NCI-H1417 treated with DMSO at 0.1 percent for 48 hours (cell line): ENCODE results near the gene FUZ.

Experiments
- DNase-seq: peaks from one replicate; lab custom pipeline; 2025; lab: John Stamatoyannopoulos, UW

FUZ gene

GRCh38 chr19:49807058-49807903, 5.8 kb downstream of the FUZ start:
- no peak for DNase-seq

GRCh38 chr19:49806620-49806959, 6.5 kb downstream of the FUZ start:
- DNase-seq, result no peak

DNA sequence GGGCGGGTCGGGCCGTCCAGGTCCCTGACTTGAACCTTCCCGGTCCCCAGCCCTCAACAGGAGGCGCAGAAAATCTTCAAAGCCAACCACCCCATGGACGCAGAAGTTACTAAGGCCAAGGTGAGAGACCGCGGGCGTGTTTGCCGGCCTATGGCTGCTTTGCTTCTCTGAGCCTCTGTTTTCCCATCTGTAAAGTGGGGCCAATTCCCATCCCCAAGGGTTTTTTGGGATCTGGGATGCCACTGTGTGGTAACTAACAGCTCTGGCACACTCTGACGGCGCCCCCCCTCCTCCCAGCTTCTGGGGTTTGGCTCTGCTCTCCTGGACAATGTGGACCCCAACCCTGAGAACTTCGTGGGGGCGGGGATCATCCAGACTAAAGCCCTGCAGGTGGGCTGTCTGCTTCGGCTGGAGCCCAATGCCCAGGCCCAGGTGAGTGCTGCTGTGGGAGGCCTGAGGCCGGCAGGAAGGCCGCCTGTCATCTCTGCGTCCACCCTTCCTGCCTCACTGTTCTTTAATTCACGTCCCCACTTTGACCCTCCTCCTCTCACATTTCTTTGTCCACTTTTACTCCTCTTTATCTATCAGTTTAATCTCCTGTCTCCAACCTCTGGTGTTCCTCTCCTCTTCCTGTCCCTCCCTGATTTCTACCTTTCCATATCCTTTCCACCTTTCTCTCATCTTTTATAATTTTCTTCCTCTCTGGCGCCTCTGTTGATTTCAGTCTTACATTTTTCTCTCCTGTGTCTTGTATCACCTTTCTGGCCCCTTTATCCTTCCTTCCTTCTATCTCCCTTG, 7.1 kb downstream of the FUZ start:
- no peak for DNase-seq

DNA sequence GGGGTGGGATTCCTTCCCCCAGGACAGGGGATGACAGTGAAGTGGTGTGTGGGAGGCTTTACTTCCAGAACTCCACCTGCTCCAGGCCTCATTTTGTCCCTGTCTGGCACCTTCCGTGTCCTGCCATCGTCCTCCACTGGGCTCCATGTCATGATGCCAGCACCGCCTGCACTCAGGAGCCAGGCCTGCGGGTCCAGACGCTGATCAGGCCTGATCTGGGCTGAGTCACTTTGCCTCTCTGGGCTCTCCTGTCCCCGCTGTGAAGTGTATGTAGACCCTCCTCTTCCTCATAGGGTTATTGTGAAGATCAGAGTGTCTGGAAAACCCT, 9.6 kb downstream of the FUZ start:
- no peak for DNase-seq

GRCh38 chr19:49802836-49803528, 10.1 kb downstream of the FUZ start:
- no peak for DNase-seq

DNA sequence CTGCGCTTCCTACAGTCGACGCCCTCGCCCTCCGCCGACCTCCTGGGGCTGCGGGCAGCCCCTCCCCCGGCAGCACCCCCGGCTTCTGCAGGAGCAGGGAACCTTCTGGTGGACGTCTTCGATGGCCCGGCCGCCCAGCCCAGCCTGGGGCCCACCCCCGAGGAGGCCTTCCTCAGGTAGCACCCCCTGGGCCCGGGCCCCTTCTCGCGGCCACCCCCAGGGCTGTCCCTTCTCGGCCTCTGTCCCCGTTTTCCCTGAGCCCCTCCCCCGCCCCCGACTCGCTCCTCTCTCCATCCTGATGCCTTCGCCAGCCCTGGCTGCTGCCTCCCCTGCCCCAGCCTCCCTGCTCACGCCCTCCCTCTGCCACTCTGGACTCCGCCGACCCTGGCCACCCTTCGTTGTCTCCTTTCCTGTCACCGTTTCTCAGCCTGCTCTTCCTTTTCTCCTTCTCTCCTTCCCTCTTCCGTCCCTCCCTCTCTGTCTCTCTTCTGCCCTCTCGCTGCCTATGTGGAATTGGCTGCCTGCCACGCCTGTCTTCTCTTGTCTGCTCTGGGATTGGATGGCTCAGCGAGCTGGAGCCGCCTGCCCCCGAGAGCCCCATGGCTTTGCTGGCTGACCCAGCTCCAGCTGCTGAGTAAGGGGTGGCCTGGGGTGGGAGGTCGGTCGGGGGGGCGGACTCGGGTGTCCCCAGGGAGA, 11.0 kb downstream of the FUZ start:
- no peak for DNase-seq

GRCh38 chr19:49801401-49801888, 11.6 kb downstream of the FUZ start:
- DNase-seq, result no peak

- DNase-seq, result no peak
Observed at GRCh38 chr19:49800771-49801170, 12.3 kb downstream of the FUZ start.

DNA sequence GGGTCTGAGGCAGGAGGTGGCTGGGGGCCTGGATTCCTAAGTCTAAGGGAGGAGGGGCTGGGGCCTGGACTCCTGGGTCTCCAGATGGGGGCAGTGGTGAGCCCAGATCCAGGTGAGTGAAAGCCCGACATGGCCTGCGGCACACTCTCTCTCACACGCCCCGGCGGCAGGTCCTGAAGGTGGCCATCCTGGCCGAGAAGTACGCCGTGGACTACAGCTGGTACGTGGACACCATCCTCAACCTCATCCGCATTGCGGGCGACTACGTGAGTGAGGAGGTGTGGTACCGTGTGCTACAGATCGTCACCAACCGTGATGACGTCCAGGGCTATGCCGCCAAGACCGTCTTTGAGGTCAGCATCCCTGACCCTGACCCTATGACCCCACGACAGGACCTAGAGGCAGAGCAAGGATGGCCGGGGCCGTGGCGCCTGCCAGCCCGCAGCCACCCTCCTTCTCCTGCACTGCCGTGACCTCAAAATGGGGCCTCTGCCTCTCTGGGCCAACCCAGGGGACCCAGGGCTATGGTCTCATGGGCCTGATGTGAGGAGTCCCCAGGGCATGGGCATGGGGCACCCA, 13.2 kb downstream of the FUZ start:
- no peak for DNase-seq

GRCh38 chr19:49799271-49799797, 13.8 kb downstream of the FUZ start:
- no peak for DNase-seq

- no peak for DNase-seq
Observed at GRCh38 chr19:49798574-49798973, 14.5 kb downstream of the FUZ start.

DNA sequence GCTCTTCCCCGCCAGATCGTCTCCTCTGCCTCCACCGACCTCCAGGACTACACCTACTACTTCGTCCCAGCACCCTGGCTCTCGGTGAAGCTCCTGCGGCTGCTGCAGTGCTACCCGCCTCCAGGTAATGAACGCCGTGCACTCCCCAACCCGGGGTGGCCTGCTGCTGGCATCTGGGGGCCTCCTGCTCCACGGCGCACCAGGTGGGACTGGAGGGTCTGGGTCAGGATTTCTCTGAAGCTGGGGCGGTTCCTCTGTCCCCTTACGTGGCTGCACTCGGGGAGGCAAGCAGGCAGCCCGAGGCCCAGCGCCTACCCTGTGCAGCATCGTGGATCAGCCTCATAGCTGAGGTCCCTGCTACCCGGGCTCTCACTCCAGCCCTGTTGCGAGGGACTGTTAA, 17.5 kb downstream of the FUZ start:
- DNase-seq, result no peak

GRCh38 chr19:49793561-49793840, 19.6 kb downstream of the FUZ start:
- no peak for DNase-seq

DNA sequence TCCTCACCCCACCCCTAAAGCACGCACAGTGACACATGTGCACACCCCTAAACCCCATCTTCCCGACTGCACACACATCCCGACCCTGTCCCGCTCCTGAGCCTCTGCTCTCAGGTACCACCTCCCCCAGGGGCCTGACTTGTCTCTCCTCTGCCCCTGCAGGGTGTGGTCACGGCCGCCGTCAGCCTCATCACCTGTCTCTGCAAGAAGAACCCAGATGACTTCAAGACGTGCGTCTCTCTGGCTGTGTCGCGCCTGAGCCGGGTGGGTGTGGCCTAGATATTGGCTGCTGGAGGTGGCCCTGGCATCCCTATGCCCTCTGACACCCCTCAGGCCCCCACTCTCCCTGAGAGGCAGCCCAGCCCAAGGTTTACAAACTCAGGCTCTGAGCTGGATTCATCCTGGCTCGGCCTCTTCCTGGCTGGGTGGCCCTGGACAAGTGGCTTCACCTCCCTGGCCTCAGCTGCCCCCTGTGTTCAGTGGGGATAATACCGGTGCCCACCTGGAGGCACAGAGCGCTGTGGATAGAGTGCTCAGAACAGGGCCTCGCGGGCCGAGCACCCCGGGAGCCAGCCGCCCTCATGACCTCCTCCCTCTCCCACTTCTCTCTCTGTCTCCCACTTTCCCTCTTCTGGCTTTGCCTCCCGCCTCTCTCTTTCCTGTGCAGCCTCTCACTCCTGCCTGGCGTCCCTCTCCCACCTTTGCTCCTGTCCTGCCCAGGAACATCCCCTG, 20.1 kb downstream of the FUZ start:
- no peak for DNase-seq

DNA sequence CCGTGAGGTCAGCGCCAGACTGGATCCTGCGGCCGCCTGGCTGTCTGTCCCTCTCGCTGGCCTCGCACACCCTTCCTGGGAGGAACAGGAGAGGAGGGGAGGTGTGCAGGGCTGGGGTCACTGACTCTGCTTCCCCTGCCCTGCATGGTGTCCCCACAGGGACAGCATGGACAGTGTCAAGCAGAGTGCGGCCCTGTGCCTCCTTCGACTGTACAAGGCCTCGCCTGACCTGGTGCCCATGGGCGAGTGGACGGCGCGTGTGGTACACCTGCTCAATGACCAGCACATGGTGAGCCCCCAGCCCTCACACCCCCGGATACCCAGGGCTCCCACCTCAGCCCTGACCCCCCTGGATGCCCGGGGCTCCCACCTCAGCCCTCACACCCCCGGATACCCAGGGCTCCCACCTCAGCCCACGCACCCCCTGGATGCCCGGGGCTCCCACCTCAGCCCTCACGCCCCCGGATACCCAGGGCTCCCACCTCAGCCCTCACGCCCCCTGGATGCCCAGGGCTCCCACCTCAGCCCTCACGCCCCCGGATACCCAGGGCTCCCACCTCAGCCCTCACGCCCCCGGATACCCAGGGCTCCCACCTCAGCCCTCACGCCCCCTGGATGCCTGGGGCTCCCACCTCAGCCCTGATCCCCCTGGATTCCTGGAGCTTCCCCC, 21.2 kb downstream of the FUZ start:
- DNase-seq, result no peak

DNA sequence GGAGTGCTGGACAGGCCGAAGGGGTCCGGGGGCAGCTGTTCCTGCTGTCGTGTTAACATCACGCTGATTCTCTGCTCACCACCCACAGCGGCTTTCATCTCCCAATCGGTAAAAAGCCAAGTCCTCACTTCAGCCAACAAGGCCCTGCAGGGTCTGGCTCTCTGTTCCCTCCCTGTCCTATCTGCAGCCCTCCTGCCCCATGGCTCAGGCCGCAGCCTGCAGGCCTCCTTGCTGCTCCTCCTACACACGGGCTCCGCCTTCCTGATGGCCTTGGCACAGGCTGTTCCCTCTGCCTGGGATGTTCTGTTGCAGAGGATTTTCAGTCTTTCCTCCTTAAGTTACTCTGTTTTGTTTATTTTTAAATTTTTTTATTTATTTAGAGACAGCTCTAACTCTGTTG, 22.2 kb downstream of the FUZ start:
- no peak for DNase-seq

DNA sequence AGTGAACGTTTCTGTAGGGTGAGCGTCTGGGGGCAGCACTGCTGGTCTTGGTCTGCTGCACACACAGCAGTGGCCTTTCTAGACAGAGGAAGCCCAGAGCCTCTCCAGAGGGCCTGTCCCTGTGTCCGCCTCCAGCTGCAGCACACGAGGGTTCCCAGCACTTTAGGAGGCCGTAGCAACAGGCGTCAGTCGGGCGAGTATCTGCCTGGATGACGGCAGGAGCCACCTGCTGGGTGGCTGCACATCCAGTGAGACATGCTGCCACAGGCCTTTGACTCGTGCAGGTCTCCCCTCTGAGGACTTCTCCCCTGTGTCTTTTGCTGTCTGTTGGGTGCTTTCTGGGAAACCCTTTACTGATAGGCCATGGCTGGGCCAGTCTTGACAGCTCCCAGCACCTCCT, 24.2 kb downstream of the FUZ start:
- DNase-seq, result no peak

GRCh38 chr19:49787746-49788145, 25.3 kb downstream of the FUZ start:
- DNase-seq, result no peak

DNA sequence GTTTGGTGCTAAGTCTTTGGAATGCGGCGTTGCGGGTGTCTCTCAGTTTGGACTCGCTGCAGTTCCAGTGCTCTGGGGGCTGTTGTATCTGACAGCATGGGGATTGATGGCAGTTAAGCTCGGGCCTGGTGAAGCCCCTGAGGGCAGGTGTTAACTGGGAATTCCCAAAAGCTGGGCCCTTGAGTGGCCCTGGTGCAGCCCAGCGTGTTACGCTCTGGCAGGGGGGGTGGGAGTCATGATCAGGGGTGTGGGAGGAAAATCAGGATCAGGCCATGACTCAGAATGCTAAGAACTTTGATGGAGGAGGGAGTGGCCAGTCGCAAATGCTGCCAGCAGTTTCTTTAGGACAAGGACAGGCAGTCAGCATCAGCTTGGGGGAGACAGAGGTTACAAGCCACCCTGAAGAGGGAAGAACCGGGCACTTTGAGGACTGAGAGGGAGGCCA, 26.7 kb downstream of the FUZ start:
- no peak for DNase-seq

DNA sequence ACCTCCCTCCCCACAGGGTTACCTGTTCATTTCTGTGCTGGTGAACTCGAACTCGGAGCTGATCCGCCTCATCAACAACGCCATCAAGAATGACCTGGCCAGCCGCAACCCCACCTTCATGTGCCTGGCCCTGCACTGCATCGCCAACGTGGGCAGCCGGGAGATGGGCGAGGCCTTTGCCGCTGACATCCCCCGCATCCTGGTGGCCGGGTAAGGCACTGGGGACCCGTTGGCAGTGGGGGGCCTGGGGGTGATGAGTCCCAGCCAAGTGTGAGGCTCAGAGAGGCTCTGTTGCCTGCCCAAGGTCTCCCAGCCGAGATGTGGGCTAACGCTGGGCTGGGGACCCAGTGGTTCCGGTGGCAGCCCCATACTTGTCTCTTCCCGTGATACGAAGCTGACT, 30.6 kb downstream of the FUZ start:
- DNase-seq, result no peak

- DNase-seq, result no peak
Observed at GRCh38 chr19:49781394-49781793, 31.7 kb downstream of the FUZ start.
